K562 (cell line): ENCODE data around the gene ERVH48-1. TPM values are rescaled to one million over a fixed set of nuclear protein-coding genes. Genes with fewer than 3 reads are reported as not detected.

Experiments
- BRF2 ChIP-seq: IDR thresholded peaks from 3 replicates; pipeline ENCODE4 v1.6.1; 2011; ENCODE audit warnings: borderline replicate concordance, mild to moderate bottlenecking; ENCODE audit not compliant: insufficient read length, insufficient read depth
- CHCHD3 ChIP-seq: fragments of 250-450 bp; sonication (Bioruptor Pico); IDR thresholded peaks from 2 replicates; pipeline ENCODE4 v2.1.2; 2022; ENCODE audit warnings: mild to moderate bottlenecking
- CLOCK ChIP-seq: fragments of 250-450 bp; sonication (Bioruptor Pico); IDR thresholded peaks from 2 replicates; pipeline ENCODE4 v1.4.0; 2020; ENCODE audit warnings: mild to moderate bottlenecking, moderate library complexity, borderline replicate concordance
- CTCF ChIP-seq, 3 experiments: IDR thresholded peaks in 2 of 3; conservative IDR thresholded peaks in 1 of 3; 2 replicates each; pipeline ENCODE4 v1.5.1; 2011 to 2012; ENCODE audit warnings: low read length in 3 of 3, mild to moderate bottlenecking in 3 of 3, control low read depth in 2 of 3, improper control_type of control experiment in 1 of 3, inconsistent platforms in 1 of 3, low read depth in 1 of 3, mixed read lengths in 1 of 3, moderate library complexity in 1 of 3; ENCODE audit not compliant: insufficient read depth in 2 of 3
- DDX20 ChIP-seq: fragments of 450-650 bp; IDR thresholded peaks from 2 replicates; pipeline ENCODE4 v1.6.1; 2016; ENCODE audit warnings: missing genetic modification characterization, low read depth, mild to moderate bottlenecking, missing compliant biosample characterization, moderate library complexity
- GMEB1 ChIP-seq: fragments of 250-450 bp; sonication (Bioruptor Pico); IDR thresholded peaks from 2 replicates; pipeline ENCODE4 v1.4.0; 2020; ENCODE audit warnings: mild to moderate bottlenecking
- HNRNPUL1 ChIP-seq: fragments of 200-400 bp; formaldehyde crosslinking; IDR thresholded peaks from 2 replicates; pipeline ENCODE4 v1.6.1; 2017; ENCODE audit warnings: low read length
- HSF4 ChIP-seq: fragments of 250-450 bp; sonication (Bioruptor Pico); IDR thresholded peaks from 2 replicates; pipeline ENCODE4 v2.1.2; 2022; ENCODE audit warnings: mild to moderate bottlenecking, moderate library complexity, borderline replicate concordance
- MCM3 ChIP-seq: fragments of 450-650 bp; IDR thresholded peaks from 2 replicates; pipeline ENCODE4 v1.6.1; 2016
- MNT ChIP-seq, 2 experiments: fragments of 450-650 bp; conservative IDR thresholded peaks; 2 replicates each; pipeline ENCODE4 v1.6.1; 2017; ENCODE audit warnings: mild to moderate bottlenecking in 2 of 2, moderate library complexity in 2 of 2
- NR2F6 ChIP-seq: fragments of 450-650 bp; formaldehyde crosslinking; IDR thresholded peaks from 2 replicates; pipeline ENCODE4 v1.4.0; 2020; ENCODE audit warnings: mild to moderate bottlenecking
- POLR2G ChIP-seq: fragments of 200-400 bp; formaldehyde crosslinking; IDR thresholded peaks from 2 replicates; pipeline ENCODE4 v1.6.1; 2017; ENCODE audit warnings: low read depth, mild to moderate bottlenecking, antibody characterized with exemption, low read length, moderate library complexity
- SMAD4 ChIP-seq: fragments of 250-450 bp; sonication (Bioruptor Pico); conservative IDR thresholded peaks from 2 replicates; pipeline ENCODE4 v1.8.0; 2021; ENCODE audit warnings: inconsistent platforms, mild to moderate bottlenecking, moderate library complexity
- TGIF2 ChIP-seq: sonication (generic); formaldehyde crosslinking; IDR thresholded peaks from 2 replicates; pipeline ENCODE4 v1.8.1; 2022; ENCODE audit warnings: mild to moderate bottlenecking, missing genetic modification reagents, moderate library complexity
- TRIM25 ChIP-seq: fragments of 450-650 bp; IDR thresholded peaks from 2 replicates; pipeline ENCODE4 v1.7.0; 2016; ENCODE audit warnings: borderline replicate concordance
- ZNF133 ChIP-seq: fragments of 250-450 bp; sonication (Bioruptor Pico); IDR thresholded peaks from 2 replicates; pipeline ENCODE4 v1.4.0; 2020; ENCODE audit warnings: mild to moderate bottlenecking
- polyA plus RNA-seq, 8 experiments: library from polyadenylated mRNA; depleted of rRNA in 4 of 8; stranded (reverse) in 5 of 8; unstranded in 3 of 8; fragments of >200 nt; fragmentation: Nextera tagmentation in 2 of 8; fragmentation: Illumina TruSeq in 1 of 8; extraction: Ambion mirVana in 2 of 8; extraction: Trizol in 1 of 8; gene quantifications; 2 replicates each; pipeline versions ENCODE4 v1.2.1 to v1.2.3, GENCODE V29; 2011 to 2014; ENCODE audit warnings: inconsistent platforms in 1 of 8, missing spikeins in 1 of 8
- total RNA-seq, 7 experiments: library from RNA; depleted of rRNA in 6 of 7; stranded (reverse); fragments of >200 nt in 6 of 7; fragmentation: Illumina TruSeq in 2 of 7; extraction: Trizol in 2 of 7; gene quantifications; 2 replicates each; pipeline versions ENCODE4 v1.2.1 to v1.2.3, GENCODE V29; 2011 to 2021; ENCODE audit warnings: low replicate concordance in 1 of 7

ERVH48-1 gene
- total and polyA plus RNA-seq, 9 of the 15 experiments (the other 6 are each of a cell fraction or from before 2014, with no cell fraction given): 0.08 to 0.49 (median 0.16) TPM; not detected in 3

- TF ChIP-seq CTCF (IDR thresholded peaks at IDR 0.05 in 2 of 3, conservative IDR thresholded peaks at IDR 0.05 in 1 of 3; ENCODE audit: insufficient read depth in 2 of 3, low read depth in 1 of 3, low read length in 3 of 3) (no peak), CHCHD3 (CRISPR knock-in tag) (no peak), BRF2 (no peak), DDX20 (no peak), TGIF2 (CRISPR knock-in tag) (no peak), NR2F6 (CRISPR knock-in tag) (peak; percentile 74; the same call in 1 of the 2 replicates), SMAD4 (CRISPR knock-in tag) (peak; percentile 20), MNT (conservative IDR thresholded peaks at IDR 0.05) (no peak; a peak in 1 of 4 replicates), CLOCK (CRISPR knock-in tag) (no peak), ZNF133 (no peak), HSF4 (no peak), TRIM25 (0 out of 2 replicates have a peak, but pooled peaks have one; percentile 23), GMEB1 (CRISPR knock-in tag) (no peak), MCM3 (no peak), HNRNPUL1 (no peak), POLR2G (no peak)
These were observed 32.9 kb downstream of the ERVH48-1 start (continued) for GRCh38 chr21:42892582-42892930.
